Midbrain (tissue), 1 donor: Measurements from ENCODE around the gene HOXB1.

Experiments
- DNase-seq: peaks from one replicate; lab custom pipeline; 2025; lab: John Stamatoyannopoulos, UW

HOXB1 gene

DNA sequence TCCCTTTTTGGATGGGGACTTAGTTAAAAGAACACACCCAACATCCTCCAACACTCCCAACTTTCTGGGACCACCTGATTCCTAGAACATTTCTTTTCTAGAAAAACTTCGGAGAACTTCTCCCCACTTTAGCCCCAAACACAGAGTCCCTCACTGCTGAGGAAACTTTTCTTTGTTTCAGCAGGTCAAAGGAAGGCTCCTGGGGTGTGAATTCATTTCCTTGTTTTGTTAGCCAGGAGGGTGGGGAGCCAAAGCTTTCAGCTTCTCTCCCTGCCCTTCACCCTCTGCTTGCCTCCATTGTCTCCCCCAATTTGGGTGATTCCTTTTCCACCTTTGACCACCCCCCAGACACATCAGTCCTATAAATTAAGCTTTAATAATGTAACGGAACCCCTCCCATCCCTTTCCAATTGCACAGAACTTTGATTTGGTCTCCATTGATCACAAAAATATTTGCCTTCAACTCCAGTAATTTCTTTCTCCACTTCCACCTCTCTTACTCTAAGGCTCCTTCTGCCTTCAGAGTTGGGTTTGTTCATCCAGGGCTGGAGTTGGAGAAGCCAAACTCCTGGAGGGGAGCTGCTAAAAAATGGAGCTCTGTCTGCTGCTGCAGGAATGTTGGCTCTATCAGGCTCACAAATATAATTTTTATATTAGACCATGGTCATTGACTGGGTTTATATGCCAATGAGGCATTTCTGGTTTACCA is 37.0 kb upstream of the HOXB1 start:
- DNase-seq: no peak

- no peak for DNase-seq
Measured at GRCh38 chr17:48567209-48567608, 36.4 kb upstream of the HOXB1 start.

- DNase-seq: no peak
Measured at GRCh38 chr17:48566717-48567116, 35.9 kb upstream of the HOXB1 start.

DNA sequence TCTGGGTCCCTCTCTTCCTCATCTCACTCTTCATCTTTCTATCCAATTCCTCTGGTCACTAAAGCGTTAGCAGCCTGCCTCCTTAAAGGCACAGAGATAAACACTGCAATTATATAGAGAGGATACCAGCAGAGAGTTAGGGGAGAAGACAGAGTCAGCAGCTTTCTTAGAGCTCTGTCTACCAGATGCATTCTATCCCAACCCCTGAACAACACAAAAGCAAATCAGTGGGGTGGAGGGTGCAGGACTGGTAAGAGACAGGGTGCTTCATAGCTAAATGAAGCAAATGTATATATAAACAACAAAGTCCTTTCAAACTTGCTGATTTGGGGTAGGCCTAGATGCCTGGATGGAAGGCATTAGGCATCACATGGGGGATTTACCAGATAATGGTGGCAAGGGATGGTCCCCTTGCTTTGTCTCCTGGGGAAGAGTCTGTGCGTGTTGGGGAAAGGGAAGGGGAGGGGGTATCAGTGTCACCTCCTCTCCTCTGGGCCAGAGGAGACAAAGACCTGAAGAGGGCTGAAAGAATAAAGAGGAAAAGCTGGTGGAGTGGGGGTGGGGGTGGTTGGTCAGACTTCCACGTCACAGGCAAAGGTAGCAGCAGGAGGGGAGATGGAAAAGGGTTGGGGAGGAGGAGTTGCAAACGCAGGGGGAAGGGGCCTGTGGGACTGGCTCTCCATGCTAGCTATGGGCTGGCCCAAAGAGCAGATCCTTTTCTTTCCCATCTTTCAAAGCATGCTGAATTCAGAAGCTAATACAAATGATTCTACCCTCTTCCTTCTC is 35.3 kb upstream of the HOXB1 start:
- DNase-seq: no peak

- DNase-seq: no peak
Measured at GRCh38 chr17:48565022-48565554, 34.3 kb upstream of the HOXB1 start.

DNA sequence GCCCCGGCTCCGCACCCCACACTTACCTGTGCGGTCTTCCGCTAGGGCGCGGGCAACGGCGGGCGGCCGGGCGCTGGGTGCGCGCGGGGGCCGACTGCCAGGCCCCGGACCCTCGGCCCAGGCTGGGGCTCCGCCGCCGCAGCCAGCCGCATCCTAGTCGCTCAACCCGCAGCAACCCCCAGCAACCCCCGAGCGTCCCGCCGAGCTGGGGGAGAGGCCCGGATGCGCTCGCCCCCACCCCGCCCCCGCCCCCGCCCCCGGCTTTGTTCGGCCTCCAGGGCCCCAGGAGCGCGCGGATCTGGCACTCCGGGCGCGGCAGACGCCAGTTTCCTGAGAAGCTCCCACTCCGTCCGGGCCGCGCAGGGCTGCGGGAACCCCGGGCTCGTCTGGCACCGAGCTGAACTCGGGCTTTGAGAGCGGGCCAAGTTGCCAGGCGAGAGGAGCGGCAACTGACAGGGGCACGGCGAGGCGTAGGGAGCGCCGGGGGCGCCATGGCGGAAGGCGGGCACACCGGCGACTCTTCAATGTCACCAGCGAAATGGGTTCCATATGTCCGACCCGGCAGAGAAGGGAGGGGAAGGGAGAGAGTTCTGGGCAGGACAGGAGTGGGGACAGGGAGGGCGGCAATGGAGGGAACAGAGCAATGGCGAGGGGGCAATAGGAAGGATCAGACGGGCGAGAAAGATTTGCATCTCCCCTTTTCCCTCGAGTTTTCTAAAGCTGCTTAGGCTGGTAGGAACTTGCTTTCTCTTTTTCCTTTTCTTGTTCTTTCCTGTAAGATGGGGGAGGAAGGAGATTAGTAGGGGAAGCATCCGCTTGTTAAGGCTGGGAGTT is 33.6 kb upstream of the HOXB1 start:
- DNase-seq: no peak

- DNase-seq: no peak
Measured at GRCh38 chr17:48563867-48564187, 33.0 kb upstream of the HOXB1 start.

DNA sequence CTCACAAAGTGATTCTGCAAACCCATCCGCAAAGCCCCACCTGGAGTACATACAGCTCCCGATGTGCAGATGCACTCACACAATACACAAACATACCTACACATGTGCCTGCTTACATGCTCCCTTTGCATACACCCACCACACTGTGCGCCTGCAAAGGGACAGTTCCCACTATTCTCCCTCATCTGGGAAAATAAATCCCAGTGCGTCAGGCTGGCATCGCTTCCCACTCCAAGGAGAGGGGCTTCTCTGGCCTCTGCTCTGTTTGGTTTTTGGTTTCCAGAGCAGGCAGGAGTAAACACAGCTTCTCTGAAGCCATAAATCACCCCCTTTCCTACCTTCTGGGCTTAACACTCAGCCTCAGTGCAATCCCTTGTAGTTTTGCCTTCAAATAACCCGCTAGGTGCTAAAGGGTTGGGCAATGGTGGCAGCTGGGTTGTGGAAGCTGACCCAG is 32.6 kb upstream of the HOXB1 start:
- no peak for DNase-seq

DNA sequence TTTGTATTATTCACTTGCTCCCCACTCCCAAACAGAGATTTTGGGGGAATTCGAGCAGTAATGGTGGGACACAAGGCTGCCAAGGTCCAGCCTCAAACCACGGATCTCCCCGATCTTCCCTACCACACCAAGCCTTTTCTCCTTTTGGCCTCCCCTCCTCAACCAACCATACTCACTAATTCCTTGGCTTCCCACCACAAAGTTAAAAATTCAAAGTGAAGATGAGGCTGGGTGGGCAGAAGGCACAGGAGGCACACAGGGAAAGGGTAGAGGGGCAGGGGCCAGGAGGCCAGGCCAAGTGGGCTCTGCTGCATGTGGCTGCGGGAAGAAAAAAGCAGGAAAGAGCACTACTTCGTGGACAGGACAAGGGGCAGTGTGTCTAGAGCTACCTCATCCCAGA is 32.1 kb upstream of the HOXB1 start:
- no peak for DNase-seq

DNA sequence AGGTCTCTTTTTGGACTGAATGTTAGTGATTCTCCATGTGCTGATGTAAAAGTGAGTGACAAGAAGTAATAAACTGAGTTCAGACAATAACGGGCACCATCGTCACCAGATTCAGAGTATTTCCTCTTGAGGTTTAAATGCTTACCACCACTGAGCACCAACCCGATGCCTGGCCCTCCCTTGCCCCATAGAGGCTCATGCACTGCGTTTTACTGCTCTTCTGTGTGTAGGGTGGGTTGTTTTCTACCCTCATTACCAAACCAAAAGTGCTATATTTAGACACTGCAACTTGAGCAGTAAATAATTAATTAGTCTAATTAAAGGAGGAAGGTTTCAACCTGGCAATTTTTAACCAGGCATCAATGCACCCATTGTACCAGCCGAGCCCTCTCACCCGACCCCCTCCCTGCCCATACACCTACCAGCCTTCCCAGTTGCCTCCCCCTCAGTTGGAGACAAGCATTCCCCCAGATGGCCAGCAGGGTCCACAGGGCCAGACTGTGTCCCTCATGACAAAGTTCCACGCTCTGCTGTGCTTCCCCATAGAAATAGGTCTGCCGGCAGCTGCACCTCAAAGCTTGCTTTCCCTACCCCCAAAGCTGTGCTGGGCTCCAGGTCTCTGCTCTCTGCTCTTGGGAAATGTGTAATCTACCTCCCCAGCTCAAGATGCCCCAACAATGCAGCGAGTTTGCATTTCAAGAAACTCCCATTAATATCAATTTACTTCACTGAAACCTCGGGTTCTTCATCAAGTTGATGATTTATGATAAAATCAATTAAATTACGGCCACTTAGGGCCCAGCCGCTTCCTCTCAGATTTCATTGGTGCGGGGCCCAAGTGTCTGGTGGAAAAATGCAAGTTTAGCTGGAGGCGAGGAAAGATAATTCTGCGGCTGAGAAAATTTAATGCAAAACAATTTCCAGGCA is 31.3 kb upstream of the HOXB1 start:
- DNase-seq: no peak

- no peak for DNase-seq
Measured at GRCh38 chr17:48559840-48560817, 29.3 kb upstream of the HOXB1 start.

DNA sequence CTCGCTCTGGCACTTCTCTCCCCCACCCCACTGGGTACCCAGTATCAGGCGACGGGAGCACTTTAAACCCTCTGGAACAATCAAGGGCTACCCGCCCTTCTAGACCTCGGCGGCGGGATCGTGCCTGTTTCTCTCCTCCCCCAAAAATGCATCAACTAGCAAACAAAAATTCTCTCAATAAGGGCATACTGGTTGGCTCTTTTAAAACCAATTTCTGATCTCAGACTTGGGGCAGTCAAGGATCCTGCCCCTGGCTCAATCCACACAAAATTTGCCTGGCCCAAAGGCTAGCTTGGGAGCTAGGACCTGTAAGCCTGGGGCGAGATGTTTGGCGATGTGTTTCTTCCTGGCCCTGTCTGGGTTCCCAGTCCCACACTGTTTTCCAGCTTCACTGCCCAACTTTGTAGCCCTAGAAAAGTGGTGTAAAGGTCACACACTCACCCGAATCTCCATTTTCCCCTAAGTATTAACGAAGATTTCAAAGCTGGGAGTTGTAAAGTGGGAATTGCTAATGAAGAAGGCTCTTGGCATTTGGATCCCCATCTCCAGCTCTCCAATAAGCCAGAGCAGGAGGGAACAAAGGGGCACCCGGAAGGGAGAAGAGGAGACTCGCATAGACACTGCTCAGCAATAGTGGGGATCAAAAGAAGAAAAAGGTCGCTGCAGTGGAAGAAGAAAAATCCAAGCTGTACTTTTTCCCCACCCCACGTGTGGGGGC is 28.5 kb upstream of the HOXB1 start:
- no peak for DNase-seq

DNA sequence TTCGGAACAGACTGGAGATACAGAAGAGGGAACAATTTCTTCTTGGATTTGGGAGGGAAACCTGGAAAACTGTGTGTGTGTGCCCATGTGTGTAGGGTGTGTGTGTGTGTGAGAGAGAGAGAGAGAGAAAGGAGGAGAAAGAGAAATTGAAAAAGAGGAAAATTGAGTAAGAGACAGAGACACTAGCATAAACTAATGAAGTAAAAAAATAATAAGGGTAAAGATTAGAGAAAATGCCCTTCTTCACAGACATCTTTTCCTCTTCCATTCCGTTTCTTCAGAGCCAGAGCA is 28.0 kb upstream of the HOXB1 start:
- no peak for DNase-seq

- no peak for DNase-seq
Measured at GRCh38 chr17:48558057-48558830, 27.4 kb upstream of the HOXB1 start.

DNA sequence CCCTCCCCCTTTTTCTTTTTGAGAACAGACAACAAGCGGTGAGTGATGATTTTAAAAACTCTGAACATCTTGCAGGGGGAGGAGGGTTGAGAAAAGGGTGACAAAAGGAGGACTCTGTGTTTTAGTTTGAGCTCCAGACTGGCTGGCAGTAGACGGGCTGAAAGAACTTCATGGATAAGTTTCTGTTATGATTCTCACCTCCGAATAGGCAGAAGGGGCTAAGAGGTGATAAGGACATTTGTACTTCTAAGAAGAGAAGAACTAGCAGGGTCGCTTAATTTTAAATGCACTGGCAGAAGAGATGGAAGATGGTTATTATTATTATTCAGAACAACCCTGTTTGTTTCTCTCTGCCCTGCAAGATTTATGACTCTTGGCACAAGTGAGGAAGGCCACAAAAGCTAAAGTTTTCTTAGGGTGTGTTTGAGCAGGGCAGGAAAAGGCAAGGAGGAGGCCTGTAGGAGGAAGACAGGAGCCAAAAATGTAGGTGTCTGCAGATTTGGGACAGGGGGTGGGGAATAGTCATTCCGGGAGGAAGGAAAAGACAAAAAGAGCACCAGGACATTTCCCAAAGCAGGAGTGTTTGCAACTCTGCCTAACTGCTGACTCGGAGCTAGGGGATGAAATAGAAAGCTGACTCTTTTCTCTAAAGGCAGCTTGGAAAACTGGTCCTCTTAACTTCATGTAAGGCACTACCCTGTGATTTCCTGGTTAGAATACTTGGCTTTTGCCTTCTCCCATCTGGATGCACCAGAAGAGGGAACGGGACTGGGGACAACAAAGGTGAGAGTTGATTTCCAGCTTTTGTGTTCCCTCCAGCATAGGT is 26.0 kb upstream of the HOXB1 start:
- DNase-seq: no peak

DNA sequence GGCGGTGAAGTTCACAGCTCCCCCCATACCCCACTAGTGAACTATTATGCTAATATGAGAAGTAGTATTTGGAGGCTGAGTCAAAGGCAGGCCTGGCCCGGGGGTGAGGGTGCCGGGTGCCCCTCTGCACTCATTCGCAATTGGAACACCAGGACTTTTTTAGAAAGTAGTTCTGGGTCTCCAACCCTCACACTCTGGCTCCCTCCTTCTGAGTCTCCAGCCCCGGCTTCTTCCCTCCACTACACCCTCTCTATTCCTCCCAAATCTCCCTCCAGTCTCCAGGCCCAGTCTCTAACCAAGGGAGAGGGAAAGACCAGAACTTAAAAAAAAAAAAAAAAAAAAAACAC is 25.4 kb upstream of the HOXB1 start:
- no peak for DNase-seq

DNA sequence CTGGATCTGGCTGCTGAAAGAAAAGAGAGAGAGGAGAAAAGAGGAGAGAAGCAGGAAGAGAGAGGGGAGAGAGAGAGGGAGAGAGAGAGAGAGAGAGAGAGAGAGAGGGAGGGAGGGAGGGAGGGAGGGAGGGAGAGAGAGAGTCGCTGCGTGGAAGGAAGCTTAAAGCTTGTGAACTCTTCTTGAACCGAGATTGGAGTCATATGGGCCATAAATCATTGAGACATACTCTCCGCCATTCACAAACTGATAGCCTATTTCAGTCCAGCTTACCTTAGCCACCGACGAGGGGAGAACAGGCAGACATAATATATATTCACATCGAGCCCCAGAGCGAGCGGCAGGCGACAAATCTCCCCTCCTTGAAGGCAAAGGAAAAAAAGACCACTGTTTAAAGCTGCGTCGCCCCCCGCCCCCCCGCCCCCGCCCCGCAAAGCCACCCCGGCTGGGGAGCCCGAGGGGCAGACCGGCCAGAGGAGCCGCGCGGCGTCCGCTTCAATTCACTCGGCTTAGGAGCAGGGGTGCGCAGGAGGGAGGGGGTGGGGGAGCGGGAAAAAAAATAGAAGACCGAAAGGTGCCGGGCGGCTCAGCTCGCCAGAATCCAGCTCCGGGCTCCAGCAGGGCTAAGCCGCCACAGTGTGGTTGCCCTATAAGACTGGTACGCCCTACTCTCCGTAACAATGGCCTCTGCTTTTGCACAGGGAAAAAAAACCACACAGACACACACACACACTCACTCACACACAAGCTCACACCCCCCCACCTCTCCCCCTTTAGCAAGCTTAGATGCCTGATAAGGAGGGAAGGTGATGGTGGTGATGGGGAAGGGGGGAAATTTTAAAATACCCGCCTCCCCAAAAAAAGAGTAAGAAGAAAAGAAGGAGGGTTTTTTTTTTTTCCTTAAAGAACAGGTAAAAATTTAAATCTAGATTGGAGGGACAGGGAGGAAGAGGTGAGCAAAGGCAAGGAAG is 24.7 kb upstream of the HOXB1 start:
- DNase-seq: no peak
